ENCODE results near the gene CDK17. TPM values are rescaled to one million over a fixed set of nuclear protein-coding genes. Genes with fewer than 3 reads are reported as not detected.

Gene CDK17
- total and polyA plus RNA-seq, 2 donors (not counting 1 experiment from before 2014, with no cell fraction given): 15.6 to 87.8 TPM

- Histone ChIP-seq H3K4me3 (ENCODE audit: control extremely low read depth in 1 of 5, extremely low read depth in 1 of 5, insufficient read depth in 1 of 5, low read depth in 2 of 5, low read length in 4 of 5) (no peak overlapping the region), H3K27me3 (replicated peaks in 1 of 4; ENCODE audit: control extremely low read depth in 1 of 4, control insufficient read depth in 3 of 4, insufficient read depth in 4 of 4, low read length in 3 of 4) (no peaks in the 10 kb centered on the region), H3K27ac (ENCODE audit: low read length in 2 of 2) (no peak overlapping the region), H2AFZ (ENCODE audit: insufficient read depth, low read depth, low read length, poor library complexity, severe bottlenecking) (no peak overlapping the region), H3K4me2 (replicated peaks; ENCODE audit: low read depth, low read length, poor library complexity, severe bottlenecking) (no peak overlapping the region), H4K20me1 (ENCODE audit: control insufficient read depth, insufficient read depth, low read length, poor library complexity, severe bottlenecking) (no peaks in the 10 kb centered on the region), H3K9ac (ENCODE audit: low read length) (no peak overlapping the region), H3K36me3 (replicated peaks in 1 of 2; ENCODE audit: control extremely low read depth in 1 of 2, control insufficient read depth in 1 of 2, extremely low read depth in 1 of 2, insufficient read depth in 2 of 2, low read length in 1 of 2) (no peaks in the 10 kb centered on the region), H3K4me1 (ENCODE audit: control insufficient read depth in 2 of 2, insufficient read depth in 2 of 2, low read length in 2 of 2) (peaks cover 13 to 14% of the 10 kb centered on the region in 2 donors), H3K79me2 (ENCODE audit: control insufficient read depth, insufficient read depth, low read length) (no peaks in the 10 kb centered on the region), H3K9me3 (ENCODE audit: control extremely low read depth in 1 of 3, control insufficient read depth in 2 of 3, insufficient read depth in 1 of 3, low read length in 2 of 3) (peaks cover 0 to 1% (median 0%) of the 10 kb centered on the region in 3 donors)
- Mint-ChIP-seq H3K9me3 (ENCODE audit: insufficient read depth) (no peaks in the 10 kb centered on the region), H3K27ac (no peak overlapping the region), H3K4me3 (no peak overlapping the region), H3K27me3 (no peaks in the 10 kb centered on the region), H3K4me1 (peaks cover 15% of the 10 kb centered on the region)
- no peak for ATAC-seq (ENCODE audit: low read depth)
- WGBS (ENCODE audit: insufficient coverage): no CpG with 5 or more reads among the region's 3 CpGs
- TF ChIP-seq CTCF (IDR thresholded peaks at IDR 0.05) (no peak), EZH2 (IDR thresholded peaks at IDR 0.05; ENCODE audit: borderline replicate concordance, insufficient read depth, low read depth, low read length, poor library complexity, severe bottlenecking) (no peak)
- no peak for DNase-seq
- POLR2A ChIA-PET: interaction anchor here (0.7 kb wide), 1 partner anchor 103 kb away, joined by 8 read pairs; no protein-coding TSS in a partner anchor
- intact Hi-C loops (cut with micrococcal nuclease): loop anchor here (5.0 kb wide), 1 partner anchor 40 kb away; the partner anchor contains the start of gene CFAP54
- CTCF ChIA-PET: interaction anchor here (0.6 to 3.0 kb wide), 8 partner anchors 10 to 442 kb away, joined by 3 to 9 read pairs (median 3); no protein-coding TSS in a partner anchor
Observed at GRCh38 chr12:96447256-96447655, 47.0 kb upstream of the CDK17 start.

Data from B cell (primary cell).